Esophagus squamous epithelium (tissue), 4 donors: Measurements from ENCODE around the gene GOSR1.

Experiments
- POLR2A ChIP-seq, 4 donors: fragments of 450-650 bp; IDR thresholded peaks; one replicate each; pipeline ENCODE4 v1.6.1; 2017; ENCODE audit warnings: antibody characterized with exemption in 4 of 4, mild to moderate bottlenecking in 4 of 4, moderate library complexity in 3 of 4
- TF ChIP-seq, protein P1 (sequence below), 6 experiments: fragments of 450-650 bp in 4 of 6; fragments of 200-600 bp in 2 of 6; sonication (generic) in 2 of 6; IDR thresholded peaks; one replicate each; pipeline ENCODE4 v1.5.1; 2016 to 2019; ENCODE audit warnings: antibody characterized with exemption in 6 of 6, mild to moderate bottlenecking in 4 of 6, moderate library complexity in 4 of 6

DNA sequence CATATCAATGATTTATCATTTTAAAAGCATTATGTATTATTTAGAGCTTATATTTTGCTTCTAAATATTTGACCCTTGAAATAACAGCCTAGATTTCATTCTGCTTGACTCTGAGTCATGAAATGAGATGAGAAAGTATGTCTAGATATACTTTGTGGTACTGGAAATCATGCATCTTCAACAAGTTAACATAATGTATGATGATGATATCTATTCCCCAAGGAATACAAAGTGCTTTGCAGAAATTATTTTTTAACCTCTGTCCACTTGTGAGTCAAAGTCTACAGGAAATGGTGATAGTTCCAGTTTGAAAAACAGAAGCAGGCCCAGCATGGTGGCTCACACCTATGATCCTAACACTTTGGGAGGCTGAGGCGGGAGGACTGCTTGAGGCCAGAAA is 36.1 kb downstream of the GOSR1 start:
- TF ChIP-seq, protein P1, sequence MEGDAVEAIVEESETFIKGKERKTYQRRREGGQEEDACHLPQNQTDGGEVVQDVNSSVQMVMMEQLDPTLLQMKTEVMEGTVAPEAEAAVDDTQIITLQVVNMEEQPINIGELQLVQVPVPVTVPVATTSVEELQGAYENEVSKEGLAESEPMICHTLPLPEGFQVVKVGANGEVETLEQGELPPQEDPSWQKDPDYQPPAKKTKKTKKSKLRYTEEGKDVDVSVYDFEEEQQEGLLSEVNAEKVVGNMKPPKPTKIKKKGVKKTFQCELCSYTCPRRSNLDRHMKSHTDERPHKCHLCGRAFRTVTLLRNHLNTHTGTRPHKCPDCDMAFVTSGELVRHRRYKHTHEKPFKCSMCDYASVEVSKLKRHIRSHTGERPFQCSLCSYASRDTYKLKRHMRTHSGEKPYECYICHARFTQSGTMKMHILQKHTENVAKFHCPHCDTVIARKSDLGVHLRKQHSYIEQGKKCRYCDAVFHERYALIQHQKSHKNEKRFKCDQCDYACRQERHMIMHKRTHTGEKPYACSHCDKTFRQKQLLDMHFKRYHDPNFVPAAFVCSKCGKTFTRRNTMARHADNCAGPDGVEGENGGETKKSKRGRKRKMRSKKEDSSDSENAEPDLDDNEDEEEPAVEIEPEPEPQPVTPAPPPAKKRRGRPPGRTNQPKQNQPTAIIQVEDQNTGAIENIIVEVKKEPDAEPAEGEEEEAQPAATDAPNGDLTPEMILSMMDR (IDR thresholded peaks at IDR 0.05), result no peak
- no peak for TF ChIP-seq POLR2A (IDR thresholded peaks at IDR 0.05)
